ENCODE measurements around the gene GJA4.

The GJA4 gene

DNA sequence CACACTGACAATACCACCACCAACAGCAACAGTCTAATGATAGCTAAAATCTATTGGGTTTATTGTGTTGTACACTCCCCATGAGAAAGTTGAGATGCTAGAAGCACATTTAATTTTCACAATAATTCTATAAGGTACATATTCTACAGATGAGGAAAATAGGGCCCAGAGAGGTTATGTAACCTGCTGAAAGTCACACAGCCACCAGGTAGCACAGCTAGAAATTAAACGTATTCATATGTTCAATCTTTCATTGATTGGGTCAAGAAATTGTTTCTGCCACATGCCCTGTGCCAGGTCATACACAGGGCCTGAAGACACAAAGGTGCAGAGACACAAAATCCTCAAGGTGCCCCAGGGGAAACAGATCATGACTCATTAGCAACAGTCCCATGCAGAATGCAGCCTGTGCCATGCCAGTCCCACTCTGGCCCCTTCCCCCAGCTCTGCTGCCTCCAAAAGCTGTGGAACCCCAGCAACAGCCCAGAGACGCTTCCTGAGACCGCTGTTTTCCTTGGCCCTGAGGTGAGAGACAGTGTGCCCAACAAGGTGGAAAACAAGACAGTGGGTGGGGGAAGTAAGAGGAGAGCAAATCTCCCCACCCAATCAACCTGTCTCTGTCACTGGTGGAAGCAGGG is 32.1 kb downstream of the GJA4 start:
- H3K27ac Mint-ChIP-seq, result no peak overlapping the region
- H3K27me3 Mint-ChIP-seq, result no peaks in the 10 kb centered on the region
- intact Hi-C loops (cut with micrococcal nuclease), result no loop called here
- no peaks in the 10 kb centered on the region for H3K36me3 Mint-ChIP-seq (ENCODE audit: low read depth)
- H3K4me1 Mint-ChIP-seq (ENCODE audit: low read depth), result no peaks in the 10 kb centered on the region
- no peak overlapping the region for H3K4me3 Mint-ChIP-seq
- H3K9me3 Mint-ChIP-seq, result peaks cover 8% of the 10 kb centered on the region

DNA sequence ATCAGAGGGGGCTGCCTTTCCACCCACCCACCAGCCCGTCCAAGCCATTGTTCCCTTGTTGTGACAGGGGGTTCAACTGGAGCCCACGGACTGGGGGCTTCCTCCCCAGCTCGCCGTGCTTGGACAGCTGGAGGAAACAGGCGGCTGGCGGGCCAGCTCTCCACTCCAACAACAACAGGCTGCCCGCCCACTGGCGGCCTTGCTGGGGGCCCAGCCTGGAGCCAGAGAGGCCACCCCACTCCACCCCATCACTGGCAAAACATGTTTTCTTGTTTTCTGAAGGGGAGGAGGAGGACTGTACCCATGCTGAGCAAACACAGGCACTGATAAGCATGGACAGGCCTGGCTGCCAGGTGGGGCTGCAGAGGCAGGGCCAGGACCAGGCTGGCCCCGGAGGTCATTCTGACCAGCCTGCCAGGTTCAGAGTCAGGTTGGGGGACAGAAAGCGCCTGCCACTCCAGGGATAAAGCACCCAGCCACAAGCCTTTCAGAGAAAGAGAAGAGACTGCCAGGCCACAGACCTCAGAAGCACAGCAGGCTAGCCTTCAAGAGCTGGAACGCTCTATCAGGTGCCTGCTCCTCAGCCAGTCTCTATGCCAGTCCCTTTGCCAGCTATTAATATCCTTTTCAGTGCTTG is 32.8 kb downstream of the GJA4 start:
- no peaks in the 10 kb centered on the region for H3K4me1 Mint-ChIP-seq (ENCODE audit: low read depth)
- no peaks in the 10 kb centered on the region for H3K27me3 Mint-ChIP-seq
- intact Hi-C loops (cut with micrococcal nuclease), result no loop called here
- H3K9me3 Mint-ChIP-seq, result peaks cover 8% of the 10 kb centered on the region
- H3K27ac Mint-ChIP-seq, result no peak overlapping the region
- H3K36me3 Mint-ChIP-seq (ENCODE audit: low read depth), result no peaks in the 10 kb centered on the region
- no peak overlapping the region for H3K4me3 Mint-ChIP-seq

DNA sequence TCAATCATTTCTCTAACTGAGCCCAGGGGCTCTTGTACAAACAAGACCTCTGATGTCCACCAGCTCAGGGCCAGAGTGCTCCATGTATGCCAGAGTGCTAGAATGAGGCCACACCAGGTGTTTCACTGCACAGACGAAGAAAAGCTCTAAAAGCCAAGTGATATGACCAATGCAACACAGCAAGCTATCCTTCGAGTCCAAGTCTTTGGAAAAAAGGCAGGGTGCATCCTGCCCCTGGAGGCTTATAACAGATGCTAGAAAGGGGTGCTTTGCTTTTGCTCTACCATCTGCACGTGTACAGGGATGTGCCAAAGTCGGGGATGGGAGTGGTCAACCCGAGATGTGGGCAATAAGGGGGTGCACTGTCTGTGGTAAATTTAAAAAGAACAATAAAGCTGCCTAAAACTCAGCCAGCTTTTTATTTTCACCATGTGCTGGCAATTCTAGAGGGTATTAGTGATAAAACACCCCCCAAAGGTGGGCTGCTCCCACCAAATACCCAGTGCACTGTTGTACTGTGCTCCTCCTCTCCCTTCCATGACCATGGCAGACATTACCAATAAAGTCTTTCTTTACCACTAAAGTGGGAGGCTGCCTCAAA is 34.6 kb downstream of the GJA4 start:
- H3K36me3 Mint-ChIP-seq (ENCODE audit: low read depth), result no peaks in the 10 kb centered on the region
- intact Hi-C loops (cut with micrococcal nuclease), result no loop called here
- H3K27me3 Mint-ChIP-seq, result no peaks in the 10 kb centered on the region
- H3K27ac Mint-ChIP-seq, result no peak overlapping the region
- H3K9me3 Mint-ChIP-seq, result peaks cover 8% of the 10 kb centered on the region
- no peak overlapping the region for H3K4me3 Mint-ChIP-seq
- no peaks in the 10 kb centered on the region for H3K4me1 Mint-ChIP-seq (ENCODE audit: low read depth)

DNA sequence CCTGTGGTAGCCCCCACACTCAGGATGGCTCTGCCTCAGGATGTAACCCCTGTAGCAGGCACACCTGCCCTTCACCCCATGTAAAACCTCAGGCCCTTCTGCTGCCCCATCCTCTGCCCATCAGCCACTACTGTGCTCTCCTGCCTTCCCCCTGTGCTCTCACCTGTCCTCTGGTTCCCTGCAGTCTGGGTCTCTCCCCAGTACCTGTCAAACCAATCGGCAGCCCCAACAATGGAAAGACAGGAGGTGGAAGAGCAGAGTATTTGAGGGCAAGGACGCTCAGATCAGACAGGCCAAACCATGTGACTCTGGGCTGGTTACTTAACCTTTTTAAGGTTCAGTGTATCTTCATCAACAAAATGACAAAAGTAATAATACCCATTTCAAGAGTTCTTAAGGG is 35.8 kb downstream of the GJA4 start:
- no peak overlapping the region for H3K27ac Mint-ChIP-seq
- no peaks in the 10 kb centered on the region for H3K4me1 Mint-ChIP-seq (ENCODE audit: low read depth)
- no peak overlapping the region for H3K4me3 Mint-ChIP-seq
- H3K36me3 Mint-ChIP-seq (ENCODE audit: low read depth), result no peaks in the 10 kb centered on the region
- H3K9me3 Mint-ChIP-seq, result peaks cover 8% of the 10 kb centered on the region
- no peaks in the 10 kb centered on the region for H3K27me3 Mint-ChIP-seq
- intact Hi-C loops (cut with micrococcal nuclease), result no loop called here

DNA sequence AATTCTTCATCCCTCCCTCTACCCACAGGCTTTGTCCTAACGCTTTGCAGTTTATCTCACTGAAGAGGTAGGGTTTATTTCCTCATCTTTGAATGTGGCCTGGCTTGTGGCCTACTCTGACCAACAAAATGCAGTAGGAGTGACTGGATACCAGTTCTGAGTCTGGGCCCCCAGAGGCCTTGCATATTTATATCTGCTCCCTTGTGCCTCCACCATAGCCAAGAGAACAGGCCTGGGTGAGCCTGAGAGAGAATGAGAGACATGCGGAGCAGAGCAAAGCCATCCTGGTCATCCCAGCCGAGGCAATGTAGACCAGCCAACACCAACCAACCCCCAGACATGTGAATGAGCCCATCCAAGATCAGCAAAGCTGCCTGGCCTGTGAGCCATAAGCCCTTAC is 36.5 kb downstream of the GJA4 start:
- H3K4me1 Mint-ChIP-seq (ENCODE audit: low read depth), result no peaks in the 10 kb centered on the region
- no peak overlapping the region for H3K27ac Mint-ChIP-seq
- H3K27me3 Mint-ChIP-seq, result no peaks in the 10 kb centered on the region
- H3K4me3 Mint-ChIP-seq, result no peak overlapping the region
- no peaks in the 10 kb centered on the region for H3K36me3 Mint-ChIP-seq (ENCODE audit: low read depth)
- intact Hi-C loops (cut with micrococcal nuclease), result no loop called here
- H3K9me3 Mint-ChIP-seq, result peaks cover 2% of the 10 kb centered on the region

DNA sequence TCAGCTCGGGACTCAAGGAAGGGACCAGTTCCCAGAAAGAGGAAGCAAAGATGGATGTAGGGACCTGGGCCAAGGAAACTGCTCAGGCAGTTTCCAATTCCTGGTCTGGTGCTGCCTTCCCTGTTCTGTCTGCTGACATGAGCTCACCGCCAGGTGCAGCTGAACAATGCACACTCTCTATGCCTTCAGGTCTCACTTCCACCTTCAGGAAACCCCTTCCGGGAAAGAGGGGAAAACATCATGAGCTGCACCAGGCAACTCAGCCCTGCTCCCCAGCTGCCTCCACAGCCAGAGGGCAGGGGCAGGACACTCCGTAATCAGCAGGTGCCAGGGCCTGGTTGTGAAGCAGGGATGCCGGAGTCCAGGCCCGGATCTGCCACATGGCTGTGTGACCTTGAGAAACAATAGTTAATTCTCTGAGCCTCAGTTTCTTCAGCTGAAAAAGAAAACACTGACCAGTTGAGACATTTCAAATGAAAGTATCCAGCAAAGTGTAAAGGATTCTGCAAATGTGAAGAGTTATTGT is 39.0 kb downstream of the GJA4 start:
- H3K36me3 Mint-ChIP-seq (ENCODE audit: low read depth), result no peaks in the 10 kb centered on the region
- intact Hi-C loops (cut with micrococcal nuclease), result no loop called here
- no peaks in the 10 kb centered on the region for H3K4me1 Mint-ChIP-seq (ENCODE audit: low read depth)
- H3K4me3 Mint-ChIP-seq, result no peak overlapping the region
- H3K27me3 Mint-ChIP-seq, result no peaks in the 10 kb centered on the region
- H3K27ac Mint-ChIP-seq, result no peak overlapping the region
- H3K9me3 Mint-ChIP-seq, result no peaks in the 10 kb centered on the region

DNA sequence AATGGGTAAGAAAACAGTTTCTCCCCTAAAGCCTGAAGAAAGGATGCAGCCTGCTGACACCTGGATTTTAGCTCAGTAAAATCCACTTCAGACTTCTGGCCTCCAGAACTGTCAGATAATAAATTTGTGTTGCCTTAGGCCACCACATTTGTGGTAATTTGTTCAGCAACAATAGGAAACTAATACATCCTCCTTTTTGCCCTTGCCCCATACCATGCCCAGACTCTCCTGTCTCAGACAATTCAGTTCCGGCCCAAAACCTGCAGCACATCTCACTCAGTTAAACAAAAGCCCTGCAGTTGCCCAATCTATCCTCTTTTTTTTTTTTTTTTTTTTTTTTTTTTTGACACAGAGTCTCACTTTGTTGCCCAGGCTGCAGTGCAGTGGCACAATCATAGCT is 40.9 kb downstream of the GJA4 start:
- Mint-ChIP-seq H3K27ac (no peak overlapping the region), H3K36me3 (ENCODE audit: low read depth) (no peaks in the 10 kb centered on the region), H3K9me3 (no peaks in the 10 kb centered on the region), H3K4me1 (ENCODE audit: low read depth) (no peaks in the 10 kb centered on the region), H3K4me3 (no peak overlapping the region), H3K27me3 (no peaks in the 10 kb centered on the region)
- intact Hi-C loops (cut with micrococcal nuclease), result no loop called here

DNA sequence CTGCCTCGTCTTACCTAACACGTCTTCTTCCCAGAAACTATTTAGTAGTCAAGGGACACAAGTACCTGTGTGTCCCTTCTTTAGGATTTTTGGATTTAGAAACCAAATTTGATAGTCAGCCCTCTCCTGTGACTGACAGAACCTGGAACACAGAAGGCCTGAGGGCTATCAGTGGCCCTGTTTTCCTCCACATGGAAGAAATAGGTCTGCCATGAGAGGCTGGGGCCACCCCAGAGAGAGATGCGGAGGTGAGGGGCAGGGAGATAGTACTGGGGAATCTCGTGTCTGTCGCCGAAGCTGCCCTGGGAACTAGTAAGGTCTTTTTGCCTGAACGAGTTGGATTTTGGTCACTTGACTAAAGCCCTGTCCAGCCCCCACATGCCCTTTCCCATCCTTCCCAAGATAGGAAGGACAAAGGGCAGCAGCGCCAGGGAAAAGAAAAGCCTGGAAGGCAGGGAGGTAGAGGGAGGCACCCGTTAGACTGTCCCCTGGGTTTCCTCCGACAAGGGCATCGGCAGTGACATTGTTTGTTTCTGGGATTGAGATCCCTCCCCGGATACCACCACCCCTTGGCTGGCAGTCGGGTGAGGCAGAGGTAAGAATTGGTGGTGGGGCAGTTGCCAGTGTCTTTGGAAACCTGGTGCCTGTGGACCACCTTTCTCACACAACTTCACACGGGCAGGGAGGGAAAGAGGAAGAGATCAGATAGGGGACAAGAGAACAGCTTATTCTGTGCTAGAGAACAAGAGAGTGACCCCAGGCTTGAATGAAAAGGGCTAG is 46.9 kb downstream of the GJA4 start:
- H3K27ac Mint-ChIP-seq, result no peak overlapping the region
- H3K9me3 Mint-ChIP-seq, result no peaks in the 10 kb centered on the region
- H3K27me3 Mint-ChIP-seq, result no peaks in the 10 kb centered on the region
- intact Hi-C loops (cut with micrococcal nuclease), result no loop called here
- H3K4me3 Mint-ChIP-seq, result no peak overlapping the region
- peaks cover 14% of the 10 kb centered on the region for H3K4me1 Mint-ChIP-seq (ENCODE audit: low read depth)
- H3K36me3 Mint-ChIP-seq (ENCODE audit: low read depth), result no peaks in the 10 kb centered on the region

DNA sequence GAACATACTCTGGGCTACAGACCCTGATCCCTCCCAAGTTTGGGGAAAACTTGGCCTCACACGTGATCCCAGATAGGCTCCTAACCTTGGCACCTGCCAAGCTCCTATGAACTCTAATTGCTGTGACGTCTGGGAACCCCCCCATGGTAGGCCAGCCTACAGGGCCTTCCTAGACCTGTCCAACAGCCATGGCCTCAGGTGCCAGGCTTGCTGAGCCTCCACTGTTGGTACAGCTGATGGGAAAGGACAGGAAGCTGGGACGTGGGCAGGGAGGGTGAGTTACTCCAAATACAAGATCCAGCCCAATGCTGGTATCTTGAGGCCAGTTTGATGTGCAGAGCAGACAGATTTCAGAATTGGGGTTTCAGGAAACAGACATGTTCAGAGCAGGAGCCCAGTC is 47.6 kb downstream of the GJA4 start:
- no peaks in the 10 kb centered on the region for H3K36me3 Mint-ChIP-seq (ENCODE audit: low read depth)
- no peaks in the 10 kb centered on the region for H3K9me3 Mint-ChIP-seq
- no peak overlapping the region for H3K4me3 Mint-ChIP-seq
- no peak overlapping the region for H3K27ac Mint-ChIP-seq
- peaks cover 14% of the 10 kb centered on the region for H3K4me1 Mint-ChIP-seq (ENCODE audit: low read depth)
- no peaks in the 10 kb centered on the region for H3K27me3 Mint-ChIP-seq
- intact Hi-C loops (cut with micrococcal nuclease), result no loop called here

DNA sequence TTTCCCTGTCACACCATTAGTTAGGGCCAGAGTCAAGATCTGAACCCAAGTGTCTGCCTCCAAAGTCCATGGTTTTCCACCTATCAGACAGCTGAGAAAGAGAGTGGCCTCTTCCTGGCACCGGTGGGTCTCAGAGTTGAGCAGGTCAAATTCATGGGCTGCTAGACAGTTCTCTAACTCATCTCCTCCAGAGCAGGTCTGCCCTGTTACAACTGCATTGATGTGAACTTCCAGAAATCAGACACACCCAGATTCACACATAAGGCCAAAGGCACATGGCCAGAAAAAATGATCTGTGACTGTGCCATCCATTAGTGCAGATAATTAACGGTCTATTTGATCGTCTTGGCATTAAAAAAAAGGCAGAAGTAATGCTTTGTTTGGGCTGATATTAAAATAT is 49.3 kb downstream of the GJA4 start:
- Mint-ChIP-seq H3K9me3 (no peaks in the 10 kb centered on the region), H3K27ac (no peak overlapping the region), H3K36me3 (ENCODE audit: low read depth) (peaks cover 2% of the 10 kb centered on the region), H3K27me3 (no peaks in the 10 kb centered on the region), H3K4me3 (no peak overlapping the region), H3K4me1 (ENCODE audit: low read depth) (peaks cover 14% of the 10 kb centered on the region)
- intact Hi-C loops (cut with micrococcal nuclease), result no loop called here

DNA sequence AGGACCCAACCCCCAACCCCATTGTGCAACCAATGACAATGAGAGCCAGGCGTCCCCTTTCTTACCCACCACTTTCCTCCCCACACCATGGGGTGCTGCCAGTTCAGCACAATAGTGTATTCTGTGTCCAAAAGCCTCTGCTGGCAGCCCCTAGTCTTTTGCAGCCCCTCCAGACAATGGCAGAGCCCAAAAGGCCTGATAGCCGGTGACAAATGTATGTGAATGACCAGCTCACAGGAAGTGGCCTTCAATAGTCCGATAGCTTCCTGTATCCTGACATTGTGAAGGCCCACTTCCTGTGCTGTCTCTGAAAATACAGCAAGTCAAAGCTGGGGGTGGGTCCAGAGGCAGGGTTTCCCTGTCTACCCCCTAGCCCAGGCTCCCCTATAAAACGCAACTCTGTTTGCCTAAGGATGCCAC is 50.2 kb downstream of the GJA4 start:
- no peak overlapping the region for H3K27ac Mint-ChIP-seq
- H3K27me3 Mint-ChIP-seq, result no peaks in the 10 kb centered on the region
- intact Hi-C loops (cut with micrococcal nuclease), result no loop called here
- peaks cover 11% of the 10 kb centered on the region for H3K36me3 Mint-ChIP-seq (ENCODE audit: low read depth)
- H3K4me3 Mint-ChIP-seq, result no peak overlapping the region
- H3K4me1 Mint-ChIP-seq (ENCODE audit: low read depth), result peaks cover 14% of the 10 kb centered on the region
- no peaks in the 10 kb centered on the region for H3K9me3 Mint-ChIP-seq

DNA sequence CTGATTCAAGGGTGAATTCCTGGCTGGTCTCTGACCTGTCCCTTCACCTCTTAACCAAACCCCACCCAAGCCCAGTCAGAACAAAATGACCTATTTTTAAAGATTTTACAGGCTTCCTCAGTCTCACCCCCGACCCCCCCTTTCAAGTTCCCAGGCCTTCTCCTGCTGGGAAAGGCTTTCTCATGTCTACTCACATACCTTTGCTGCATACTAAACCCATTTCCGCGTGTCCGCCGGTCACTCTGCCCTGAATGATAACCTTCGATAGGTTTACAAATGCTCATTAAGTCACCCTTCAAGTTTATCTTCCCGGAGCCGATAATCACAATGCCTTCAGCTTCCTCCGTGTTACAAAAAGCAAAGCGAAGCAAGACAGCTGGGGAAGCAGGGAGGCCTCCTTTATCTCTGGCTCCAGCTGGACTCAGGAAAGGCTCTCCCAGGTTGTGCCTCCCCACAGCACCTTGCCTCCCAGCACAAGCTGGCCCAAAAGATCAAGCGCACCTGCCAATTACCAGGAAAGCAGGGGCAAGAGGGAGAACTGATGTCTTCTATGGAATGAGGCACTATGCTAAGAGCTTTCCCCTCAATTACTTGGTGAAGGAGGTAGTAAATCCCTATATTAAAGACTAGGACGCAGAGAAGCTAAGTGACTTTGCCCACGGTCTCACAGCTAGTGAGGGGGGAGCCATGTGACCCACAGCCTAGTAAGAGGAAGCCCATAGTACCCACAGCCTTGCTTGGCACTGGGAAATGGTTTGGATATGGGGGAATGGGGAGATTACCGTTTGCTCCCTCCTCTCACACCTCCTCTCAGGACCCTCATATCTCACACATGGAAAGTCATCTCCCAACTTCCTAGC is 50.8 kb downstream of the GJA4 start:
- H3K27me3 Mint-ChIP-seq, result no peaks in the 10 kb centered on the region
- H3K9me3 Mint-ChIP-seq, result no peaks in the 10 kb centered on the region
- no peak overlapping the region for H3K4me3 Mint-ChIP-seq
- intact Hi-C loops (cut with micrococcal nuclease), result no loop called here
- no peak overlapping the region for H3K27ac Mint-ChIP-seq
- peaks cover 18% of the 10 kb centered on the region for H3K4me1 Mint-ChIP-seq (ENCODE audit: low read depth)
- peaks cover 17% of the 10 kb centered on the region for H3K36me3 Mint-ChIP-seq (ENCODE audit: low read depth)

DNA sequence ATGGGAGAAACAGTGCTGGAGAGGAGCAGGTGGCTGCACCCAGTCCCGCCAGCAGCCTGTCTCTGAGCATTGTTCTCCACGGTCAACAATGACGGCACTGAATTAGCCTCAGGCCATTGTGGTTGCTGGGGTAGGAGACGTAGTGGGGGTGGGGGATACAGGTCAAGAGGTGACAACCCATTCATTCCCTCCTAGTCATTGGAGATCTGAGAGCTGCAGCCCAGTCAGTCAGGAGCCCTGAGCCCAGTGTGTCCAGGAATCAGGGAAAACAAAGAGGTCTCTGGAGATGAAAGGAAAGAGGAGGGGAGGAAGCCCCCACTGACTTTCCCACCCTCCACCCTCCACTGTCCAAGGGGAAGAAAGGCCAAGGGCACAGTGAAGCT is 51.4 kb downstream of the GJA4 start:
- peaks cover 19% of the 10 kb centered on the region for H3K4me1 Mint-ChIP-seq (ENCODE audit: low read depth)
- intact Hi-C loops (cut with micrococcal nuclease), result no loop called here
- no peaks in the 10 kb centered on the region for H3K9me3 Mint-ChIP-seq

More for the DNA sequence above, 51.4 kb downstream of the GJA4 start:
- Mint-ChIP-seq H3K36me3 (ENCODE audit: low read depth) (peaks cover 24% of the 10 kb centered on the region), H3K27ac (no peak overlapping the region), H3K4me3 (no peak overlapping the region), H3K27me3 (no peaks in the 10 kb centered on the region)

All from dendritic cell treated with granulocyte-macrophage colony-stimulating factor and Interleukin-4, amounts not matched to agents 40 ng/mL and 50 ng/mL, for 4 days (primary cell).